H1 (cell line): ENCODE data around the gene CDYL. TPM values are rescaled to one million over a fixed set of nuclear protein-coding genes. Genes with fewer than 3 reads are reported as not detected.

ENCODE experiments used
- CTCF ChIA-PET: fragments of 300-600 bp; sonication (Branson Sonifier 250); formaldehyde crosslinking; loops from one replicate; lab custom pipeline; 2021; ENCODE audit not compliant: partially characterized antibody; lab: Charles Lee
- POLR2A ChIA-PET: fragments of 300-600 bp; sonication (Branson Sonifier 250); formaldehyde crosslinking; loops from one replicate; lab custom pipeline; 2021; ENCODE audit warnings: inconsistent platforms; ENCODE audit not compliant: partially characterized antibody; lab: Charles Lee
- DNase-seq, 2 experiments: peaks; one replicate each; pipeline versions ENCODE4 v3.0.0 to v3.0.0-alpha.2; 2010 to 2022; ENCODE audit warnings: low spot score in 2 of 2, low read depth in 1 of 2, mixed read lengths in 1 of 2
- FAIRE-seq: peaks from 2 replicates; lab custom pipeline; 2011; peaks lifted over from hg19 to GRCh38; lab: Jason Lieb, UNC
- H2AFZ ChIP-seq: 2 replicates; pipeline ENCODE4 v1.8.1; 2012; ENCODE audit warnings: low read length, inconsistent platforms
- H2AK5ac ChIP-seq: 2 replicates; pipeline ENCODE4 v1.6.1; 2013; ENCODE audit warnings: low read depth, low read length
- H2BK120ac ChIP-seq: replicated peaks from 2 replicates; pipeline ENCODE3; 2013; ENCODE audit warnings: low read depth, low read length, inconsistent platforms
- H2BK12ac ChIP-seq: 2 replicates; pipeline ENCODE4 v1.6.1; 2013; ENCODE audit warnings: low read depth, low read length
- H2BK15ac ChIP-seq: 2 replicates; pipeline ENCODE4 v1.6.1; 2013; ENCODE audit warnings: low read length
- H2BK20ac ChIP-seq: 2 replicates; pipeline ENCODE4 v1.6.1; 2013; ENCODE audit warnings: low read length
- H2BK5ac ChIP-seq: 2 replicates; pipeline ENCODE4 v1.6.1; 2013; ENCODE audit warnings: low read depth, low read length
- H3K14ac ChIP-seq: 2 replicates; pipeline ENCODE4 v1.6.1; 2013; ENCODE audit warnings: inconsistent platforms; ENCODE audit not compliant: insufficient read length
- H3K18ac ChIP-seq: 2 replicates; pipeline ENCODE4 v1.6.1; 2013; ENCODE audit warnings: low read length; ENCODE audit errors: extremely low read depth
- H3K23ac ChIP-seq: 2 replicates; pipeline ENCODE4 v1.6.1; 2013; ENCODE audit warnings: inconsistent platforms; ENCODE audit not compliant: insufficient read length
- H3K23me2 ChIP-seq: 2 replicates; pipeline ENCODE4 v1.6.1; 2013; ENCODE audit warnings: low read depth, low read length
- H3K27ac ChIP-seq: 2 replicates; pipeline ENCODE4 v1.6.1; 2011; ENCODE audit warnings: low read depth, low read length, inconsistent platforms
- H3K27me3 ChIP-seq, 4 experiments: replicated peaks in 1 of 4; 1 replicate in 1 of 4; 2 replicates in 3 of 4; pipeline versions ENCODE4 v1.6.1 to v1.8.1; 2011 to 2013; ENCODE audit warnings: low read length in 3 of 4, mild to moderate bottlenecking in 3 of 4, inconsistent platforms in 2 of 4, mixed read lengths in 2 of 4, moderate library complexity in 1 of 4; ENCODE audit not compliant: control insufficient read depth in 3 of 4, insufficient read depth in 3 of 4; ENCODE audit errors: extremely low read depth in 1 of 4
- H3K36me3 ChIP-seq, 4 experiments: 2 replicates each; pipeline versions ENCODE4 v1.6.1 to v1.8.1; 2011 to 2013; ENCODE audit warnings: mild to moderate bottlenecking in 4 of 4, low read length in 3 of 4, moderate library complexity in 2 of 4, control low read depth in 1 of 4, inconsistent platforms in 1 of 4; ENCODE audit not compliant: insufficient read depth in 4 of 4, control insufficient read depth in 2 of 4
- H3K4ac ChIP-seq: replicated peaks from 2 replicates; pipeline ENCODE3; 2013; ENCODE audit warnings: low read length, low read depth, mixed read lengths, inconsistent platforms; ENCODE audit not compliant: insufficient read length
- H3K4me1 ChIP-seq, 4 experiments: replicated peaks in 1 of 4; 1 replicate in 1 of 4; 2 replicates in 3 of 4; pipeline versions ENCODE4 v1.6.1 to v1.8.1; 2011 to 2013; ENCODE audit warnings: low read length in 3 of 4, inconsistent platforms in 2 of 4, mixed read lengths in 1 of 4; ENCODE audit not compliant: insufficient read depth in 4 of 4, control insufficient read depth in 3 of 4
- H3K4me2 ChIP-seq, 2 experiments: 2 replicates each; pipeline versions ENCODE4 v1.6.1 to v1.8.1; 2011 to 2013; ENCODE audit warnings: low read depth in 2 of 2, low read length in 2 of 2, control low read depth in 1 of 2, inconsistent platforms in 1 of 2, mild to moderate bottlenecking in 1 of 2; ENCODE audit not compliant: insufficient read depth in 1 of 2
- H3K4me3 ChIP-seq, 4 experiments: fragments of 200-600, 300-600 bp in 1 of 4; sonication (generic), shearing (Covaris generic), sonication (Bioruptor Twin) in 1 of 4; 2 replicates each; pipeline versions ENCODE4 v1.5.1 to v1.8.1; 2011 to 2016; ENCODE audit warnings: low read length in 4 of 4, low read depth in 3 of 4, control low read depth in 2 of 4, inconsistent platforms in 2 of 4, mild to moderate bottlenecking in 2 of 4, mixed read lengths in 1 of 4, moderate library complexity in 1 of 4; ENCODE audit not compliant: insufficient read depth in 2 of 4; ENCODE audit errors: extremely low read depth in 1 of 4
- H3K56ac ChIP-seq: replicated peaks from 2 replicates; pipeline ENCODE3; 2013; ENCODE audit warnings: low read depth, mild to moderate bottlenecking, mixed read lengths, low read length, inconsistent platforms; ENCODE audit not compliant: insufficient read length
- H3K79me1 ChIP-seq: 2 replicates; pipeline ENCODE4 v1.6.1; 2013; ENCODE audit warnings: low read depth, low read length, control low read depth
- H3K79me2 ChIP-seq, 2 experiments: 2 replicates each; pipeline versions ENCODE4 v1.6.1 to v1.8.1; 2012 to 2013; ENCODE audit warnings: low read length in 2 of 2, mild to moderate bottlenecking in 2 of 2, inconsistent platforms in 1 of 2; ENCODE audit not compliant: insufficient read depth in 2 of 2, control insufficient read depth in 1 of 2
- H3K9ac ChIP-seq, 4 experiments: replicated peaks in 1 of 4; 1 replicate in 1 of 4; 2 replicates in 3 of 4; pipeline versions ENCODE4 v1.6.1 to v1.8.1; 2011 to 2013; ENCODE audit warnings: low read depth in 3 of 4, low read length in 3 of 4, control low read depth in 2 of 4, mild to moderate bottlenecking in 2 of 4, moderate library complexity in 2 of 4, inconsistent platforms in 1 of 4; ENCODE audit errors: extremely low read depth in 1 of 4
- H3K9me3 ChIP-seq, 2 experiments: 2 replicates each; pipeline versions ENCODE4 v1.6.1 to v1.8.1; 2012 to 2013; ENCODE audit warnings: mild to moderate bottlenecking in 2 of 2, moderate library complexity in 2 of 2, control low read depth in 1 of 2, inconsistent platforms in 1 of 2, low read depth in 1 of 2, low read length in 1 of 2, mixed read lengths in 1 of 2; ENCODE audit not compliant: insufficient read depth in 2 of 2
- H4K20me1 ChIP-seq, 2 experiments: replicated peaks in 1 of 2; 2 replicates each; pipeline versions ENCODE3 to v1.8.1; 2011 to 2013; ENCODE audit warnings: inconsistent platforms in 2 of 2, low read length in 2 of 2, mild to moderate bottlenecking in 1 of 2; ENCODE audit not compliant: insufficient read depth in 2 of 2, control insufficient read depth in 1 of 2
- H4K5ac ChIP-seq: 2 replicates; pipeline ENCODE4 v1.6.1; 2013; ENCODE audit warnings: low read length, low read depth, mixed read lengths, inconsistent platforms; ENCODE audit not compliant: insufficient read length
- H4K8ac ChIP-seq: 2 replicates; pipeline ENCODE4 v1.8.0; 2013; ENCODE audit warnings: mild to moderate bottlenecking, moderate library complexity, low read length, inconsistent platforms; ENCODE audit not compliant: insufficient read depth; ENCODE audit errors: extremely low read depth
- H4K91ac ChIP-seq: replicated peaks from 2 replicates; pipeline ENCODE3; 2013; ENCODE audit warnings: low read length, mixed read lengths, inconsistent platforms; ENCODE audit not compliant: insufficient read length
- ATF3 ChIP-seq: IDR thresholded peaks from 2 replicates; pipeline ENCODE4 v1.6.1; 2011; ENCODE audit warnings: low read depth, mild to moderate bottlenecking, low read length; ENCODE audit not compliant: insufficient read depth
- BCL11A ChIP-seq, 2 experiments: IDR thresholded peaks; one replicate each; pipeline ENCODE4 v1.6.1; 2011; ENCODE audit warnings: low read depth in 2 of 2, low read length in 2 of 2, mild to moderate bottlenecking in 2 of 2
- CHD1 ChIP-seq: IDR thresholded peaks from 2 replicates; pipeline ENCODE4 v1.6.1; 2012; ENCODE audit warnings: low read depth, low read length, improper control_type of control experiment
- CTBP2 ChIP-seq: IDR thresholded peaks from 2 replicates; pipeline ENCODE4 v1.7.0; 2011; ENCODE audit warnings: borderline replicate concordance, mild to moderate bottlenecking, moderate library complexity, mixed read lengths, low read length; ENCODE audit not compliant: insufficient read depth, insufficient read length
- FOSL1 ChIP-seq: IDR thresholded peaks from 2 replicates; pipeline ENCODE4 v1.6.1; 2011; ENCODE audit warnings: mild to moderate bottlenecking, low read depth, low read length, moderate library complexity; ENCODE audit not compliant: insufficient read depth
- HDAC2 ChIP-seq, 2 experiments: fragments of 300-600 bp in 1 of 2; sonication (generic) in 1 of 2; IDR thresholded peaks; 2 replicates each; pipeline ENCODE4 v1.6.1; 2011 to 2012; ENCODE audit warnings: low read depth in 2 of 2, low read length in 2 of 2, mild to moderate bottlenecking in 2 of 2, moderate library complexity in 2 of 2, borderline replicate concordance in 1 of 2, inconsistent platforms in 1 of 2
- KDM1A ChIP-seq: fragments of 200-600, 300-600 bp; sonication (generic); IDR thresholded peaks from 2 replicates; pipeline ENCODE4 v1.7.1; 2016; ENCODE audit warnings: mild to moderate bottlenecking, low read length, borderline replicate concordance
- RAD21 ChIP-seq, 2 experiments: IDR thresholded peaks in 1 of 2; conservative IDR thresholded peaks in 1 of 2; 2 replicates each; pipeline ENCODE4 v1.6.1; 2011; ENCODE audit warnings: low read depth in 2 of 2, low read length in 2 of 2, improper control_type of control experiment in 1 of 2, inconsistent platforms in 1 of 2, mild to moderate bottlenecking in 1 of 2, moderate library complexity in 1 of 2
- SIN3A ChIP-seq, 2 experiments: IDR thresholded peaks in 1 of 2; conservative IDR thresholded peaks in 1 of 2; 2 replicates each; pipeline ENCODE4 v1.6.1; 2011 to 2012; ENCODE audit warnings: low read length in 2 of 2, improper control_type of control experiment in 1 of 2, low read depth in 1 of 2, mild to moderate bottlenecking in 1 of 2
- TAF7 ChIP-seq: optimal IDR thresholded peaks from 2 replicates; pipeline ENCODE3; 2011; ENCODE audit warnings: low read depth, mild to moderate bottlenecking, inconsistent platforms, low read length, moderate library complexity, borderline replicate concordance
- USF2 ChIP-seq: IDR thresholded peaks from 2 replicates; pipeline ENCODE4 v1.6.1; 2011; ENCODE audit warnings: low read length, improper control_type of control experiment
- polyA plus RNA-seq, 7 experiments: library from polyadenylated mRNA; depleted of rRNA in 3 of 7; stranded (reverse) in 5 of 7; unstranded in 2 of 7; fragments of >200 nt in 5 of 7; fragments of 200-250 nt in 2 of 7; gene quantifications; 1 replicate in 5 of 7; 2 replicates in 1 of 7; 4 replicates in 1 of 7; pipeline versions ENCODE4 v1.2.1 to v1.2.3, GENCODE V29; 2011 to 2013; ENCODE audit warnings: missing spikeins in 2 of 7, mixed read lengths in 2 of 7
- total RNA-seq: library from RNA; stranded (reverse); fragmentation: NEBNext Ultra II Directional; extraction: Animal tissue kit (Norgen Biotek cat#: 25700); gene quantifications from 2 replicates; pipeline ENCODE4 v1.2.1, GENCODE V29; 2021

The CDYL gene
- total and polyA plus RNA-seq, 2 of the 8 experiments (the other 6 are each of a cell fraction or from before 2014, with no cell fraction given), result 56.4 to 119 TPM

- Histone ChIP-seq H3K27me3 (no peaks in the 10 kb centered on the region), H3K4me3 (no peak overlapping the region), H4K5ac (no peak overlapping the region), H3K4me1 (peaks cover 0 to 2% (median 0%) of the 10 kb centered on the region in 4 experiments; a peak in 2 of 7 replicates), H3K23me2 (no peaks in the 10 kb centered on the region), H3K23ac (no peak overlapping the region), H2BK15ac (no peak overlapping the region), H3K79me1 (peaks cover 2% of the 10 kb centered on the region; the same call in 1 of the 2 replicates), H2BK12ac (no peak overlapping the region), H2BK120ac (no peak overlapping the region), H3K14ac (no peak overlapping the region), H3K18ac (no peak overlapping the region), H3K79me2 (peaks cover 41 to 98% of the 10 kb centered on the region in 2 experiments), H3K4ac (no peak overlapping the region), H4K20me1 (peaks cover 29 to 36% of the 10 kb centered on the region in 2 experiments), H2BK5ac (no peak overlapping the region), H4K91ac (no peak overlapping the region), H2BK20ac (no peak overlapping the region), H2AK5ac (no peak overlapping the region), H3K9ac (no peak overlapping the region), H3K27ac (no peak overlapping the region), H2AFZ (no peak overlapping the region), H3K56ac (no peak overlapping the region), H3K4me2 (no peak overlapping the region), H3K36me3 (no peaks in the 10 kb centered on the region), H4K8ac (no peak overlapping the region), H3K9me3 (no peaks in the 10 kb centered on the region)
- DNase-seq, result no peak
- CTCF ChIA-PET, result interaction anchor here (0.8 to 1.0 kb wide), 3 partner anchors 10 to 1355 kb away, joined by 3 to 4 read pairs (median 3); no protein-coding TSS in a partner anchor
- no peak for TF ChIP-seq KDM1A
- TF ChIP-seq CTBP2, result no peak
- no peak for TF ChIP-seq HDAC2 (IDR thresholded peaks at IDR 0.05; ENCODE audit: borderline replicate concordance in 1 of 2, low read depth in 2 of 2, low read length in 2 of 2)
- no peak for TF ChIP-seq USF2
- TF ChIP-seq FOSL1, result no peak
- TF ChIP-seq CHD1, result no peak
- no peak for TF ChIP-seq SIN3A (conservative IDR thresholded peaks at IDR 0.05 in 1 of 2, IDR thresholded peaks at IDR 0.05 in 1 of 2; ENCODE audit: low read depth in 1 of 2, low read length in 2 of 2)
- no peak for TF ChIP-seq TAF7
- TF ChIP-seq BCL11A (IDR thresholded peaks at IDR 0.05; ENCODE audit: low read depth in 2 of 2, low read length in 2 of 2), result no peak
- no peak for TF ChIP-seq ATF3
- TF ChIP-seq RAD21 (IDR thresholded peaks at IDR 0.05 in 1 of 2, conservative IDR thresholded peaks at IDR 0.05 in 1 of 2; ENCODE audit: low read depth in 2 of 2, low read length in 2 of 2), result no peak
- FAIRE-seq, result no peak
- POLR2A ChIA-PET, result no interaction called here
Observed at GRCh38 chr6:4814212-4814611, 38.0 kb downstream of the CDYL start.
